ENCODE results near the gene HNRNPR. TPM values are rescaled to one million over a fixed set of nuclear protein-coding genes. Genes with fewer than 3 reads are reported as not detected.

Gene HNRNPR
- total and polyA plus RNA-seq, 2 of the 8 experiments (the other 6 are each of a cell fraction or from before 2014, with no cell fraction given) = 110 to 214 TPM

DNA sequence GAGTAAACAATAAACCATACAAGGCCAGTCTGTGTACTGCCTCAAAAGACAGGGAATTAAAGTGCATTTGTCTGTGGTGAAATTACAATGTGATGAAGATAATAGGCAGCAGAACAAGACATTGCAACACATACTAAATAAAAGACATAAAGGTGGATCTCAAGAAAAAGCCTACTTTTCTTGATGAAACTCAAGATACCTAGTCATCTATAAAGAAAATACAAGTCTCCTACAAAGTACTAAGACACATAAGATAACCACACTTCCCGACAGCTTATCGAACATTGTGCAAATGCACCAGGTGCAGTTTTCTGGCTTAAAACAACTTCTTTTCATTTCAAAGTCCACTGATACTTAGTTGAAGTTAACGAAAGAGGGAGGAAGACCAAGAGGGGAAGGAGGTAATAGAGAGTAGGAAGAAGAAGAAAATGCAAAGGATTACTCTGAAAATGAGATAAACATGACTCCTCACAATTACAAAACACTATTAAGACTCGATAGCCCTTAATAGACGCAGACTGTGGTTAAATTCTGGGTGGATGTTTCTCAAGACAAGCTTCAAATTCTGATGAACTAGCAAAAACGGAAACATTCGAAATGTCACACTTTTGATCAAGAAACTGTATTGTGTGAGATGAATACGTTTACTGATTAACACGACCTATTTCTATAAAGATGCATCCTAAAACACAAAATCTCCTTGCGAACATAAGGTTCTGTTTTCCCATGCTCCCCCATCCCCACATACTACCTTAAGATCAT lies 2.0 kb downstream of the HNRNPR start (continued):
- TF ChIP-seq GABPA (IDR thresholded peaks at IDR 0.05; ENCODE audit: borderline replicate concordance, insufficient read depth, low read length) (no peak), RAD21 (IDR thresholded peaks at IDR 0.05 in 1 of 2, conservative IDR thresholded peaks at IDR 0.05 in 1 of 2; ENCODE audit: low read depth in 2 of 2, low read length in 2 of 2) (no peak), YY1 (IDR thresholded peaks at IDR 0.05; ENCODE audit: low read depth, low read length) (no peak), ZNF274 (IDR thresholded peaks at IDR 0.05; ENCODE audit: borderline replicate concordance, extremely low read depth, low read length) (no peak), JUND (IDR thresholded peaks at IDR 0.05; ENCODE audit: low read length) (no peak), CBX5 (IDR thresholded peaks at IDR 0.05; ENCODE audit: low read depth, low read length) (no peak), SIN3A (conservative IDR thresholded peaks at IDR 0.05 in 1 of 2, IDR thresholded peaks at IDR 0.05 in 1 of 2; ENCODE audit: low read depth in 1 of 2, low read length in 2 of 2) (no peak), CEBPB (IDR thresholded peaks at IDR 0.05; ENCODE audit: low read depth, low read length) (no peak)
- TF ChIP-seq, protein P1, sequence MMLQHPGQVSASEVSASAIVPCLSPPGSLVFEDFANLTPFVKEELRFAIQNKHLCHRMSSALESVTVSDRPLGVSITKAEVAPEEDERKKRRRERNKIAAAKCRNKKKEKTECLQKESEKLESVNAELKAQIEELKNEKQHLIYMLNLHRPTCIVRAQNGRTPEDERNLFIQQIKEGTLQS (IDR thresholded peaks at IDR 0.05; ENCODE audit: insufficient read depth, low read depth, low read length) = no peak
